ENCODE measurements around the gene FAM3A. TPM values are rescaled to one million over a fixed set of nuclear protein-coding genes. Genes with fewer than 3 reads are reported as not detected.

Gene FAM3A
- total and polyA plus RNA-seq, 9 of the 15 experiments (the other 6 are each of a cell fraction or from before 2014, with no cell fraction given): 0.75 to 70.6 (median 27.0) TPM

DNA sequence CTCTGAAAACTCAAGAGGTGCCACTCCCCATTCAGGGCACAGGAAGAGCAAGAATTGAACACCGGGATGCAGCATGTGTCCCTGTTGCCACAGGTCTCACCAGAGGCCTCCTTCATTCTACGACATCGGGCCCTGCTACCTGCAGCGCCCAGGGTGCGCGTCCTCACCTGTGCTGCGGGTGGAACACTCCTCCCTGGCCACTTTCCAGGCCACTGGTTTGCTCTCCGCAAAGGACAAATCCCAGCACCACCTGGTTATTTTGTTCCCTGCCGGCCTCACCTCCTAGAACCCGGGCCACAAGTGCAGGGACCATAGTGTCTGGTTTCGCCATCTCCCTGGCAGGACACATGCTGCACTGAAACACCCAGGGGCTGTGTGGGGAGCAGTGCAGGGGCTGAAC lies 14.3 kb upstream of the FAM3A start:
- ChIA-PET CTCF (ENCODE audit: low intra/inter-chr PET ratio) (no interaction called here), POLR2A (interaction anchor here (1.1 kb wide), 1 partner anchor 132 kb away, joined by 4 read pairs; the partner anchor contains the start of gene RPL10)
- ATAC-seq: no peak
- no peak for FAIRE-seq
- Histone ChIP-seq H3K9me3 (replicated peaks; ENCODE audit: control insufficient read depth, insufficient read depth, low read depth, low read length) (no peaks in the 10 kb centered on the region), H3K27me3 (ENCODE audit: control insufficient read depth in 2 of 2, insufficient read depth in 2 of 2, low read length in 2 of 2) (no peaks in the 10 kb centered on the region), H3K9ac (ENCODE audit: insufficient read depth in 1 of 2, low read depth in 2 of 2, low read length in 2 of 2) (peak overlapping the region in 1 of 2 experiments; percentile 69; a peak in 2 of 4 replicates), H3K36me3 (ENCODE audit: control insufficient read depth, insufficient read depth, low read length) (peaks cover 46% of the 10 kb centered on the region; the same call in 2 of the 3 replicates), H4K20me1 (replicated peaks; ENCODE audit: control insufficient read depth, insufficient read depth, low read length) (no peaks in the 10 kb centered on the region), H3K4me3 (no peak overlapping the region), H3K79me2 (ENCODE audit: control insufficient read depth, insufficient read depth, low read length) (peaks cover 5% of the 10 kb centered on the region; the same call in 2 of the 3 replicates), H3K4me2 (ENCODE audit: insufficient read depth, low read length) (no peak overlapping the region), H3K27ac (ENCODE audit: extremely low read depth, low read depth, low read length) (no peak overlapping the region), H2AFZ (ENCODE audit: low read depth, low read length) (no peak overlapping the region), H3K4me1 (replicated peaks in 1 of 2; ENCODE audit: control insufficient read depth in 2 of 2, insufficient read depth in 2 of 2, low read length in 2 of 2) (peaks cover 11 to 37% of the 10 kb centered on the region in 2 experiments; a peak in 4 of 5 replicates), H3K9me1 (ENCODE audit: control insufficient read depth, insufficient read depth, low read length) (no peaks in the 10 kb centered on the region)
- no TSS peak for BruUV-seq (replicated peaks)
- in situ Hi-C loops (cut with MboI): loop anchor here (10.0 to 25.0 kb wide), 3 partner anchors 125 to 368 kb away; partner anchors contain the start of genes DNASE1L1, EMD and FLNA
- 86% methylated on average over 5 of the region's 11 CpGs for WGBS (ENCODE audit: insufficient coverage, low coverage, missing lambda C conversion rate)
- DNase-seq (ENCODE audit: extremely low read depth in 1 of 4, low spot score in 3 of 4): no peak
- intact Hi-C loops (cut with micrococcal nuclease): no loop called here
- peak; percentile 3; the same call in 1 of the 2 replicates for TF ChIP-seq SUPT5H (IDR thresholded peaks at IDR 0.05)
- TF ChIP-seq CC2D1A (IDR thresholded peaks at IDR 0.05): no peak
- peak; percentile 4; the same call in 1 of the 2 replicates for TF ChIP-seq POLR2A (conservative IDR thresholded peaks at IDR 0.05)
- peak; percentile 46; the same call in 1 of the 2 replicates for TF ChIP-seq RBFOX2 (IDR thresholded peaks at IDR 0.05; ENCODE audit: low read depth, low read length)
- peak; percentile 67 for TF ChIP-seq POLR2G (IDR thresholded peaks at IDR 0.05; ENCODE audit: low read depth, low read length)

DNA sequence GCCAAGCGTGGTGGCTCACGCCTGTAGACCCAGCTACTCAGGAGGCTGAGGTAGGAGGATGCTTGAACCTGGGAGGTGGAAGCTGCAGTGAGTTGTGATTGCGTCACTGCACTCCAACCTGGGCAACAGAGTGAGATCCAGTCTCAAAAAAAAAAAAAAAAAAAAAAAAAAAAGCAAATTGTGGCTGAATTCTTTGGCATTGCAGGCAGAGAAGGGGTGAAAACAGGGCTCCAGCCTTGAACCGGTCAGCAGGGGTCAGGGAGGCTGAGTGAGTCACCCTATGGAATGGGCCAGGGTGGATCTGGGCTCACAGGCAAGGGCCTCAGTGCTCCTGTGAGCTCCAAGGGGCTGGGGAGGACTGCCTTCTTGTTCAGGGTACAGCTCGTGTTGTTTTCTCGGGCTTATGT lies 13.2 kb upstream of the FAM3A start:
- Histone ChIP-seq H3K9ac (ENCODE audit: insufficient read depth in 1 of 2, low read depth in 2 of 2, low read length in 2 of 2) (0 out of 4 replicates have a peak overlapping the region, but pooled peaks of 1 of the 2 experiments have one; percentile 10), H3K4me2 (ENCODE audit: insufficient read depth, low read length) (no peak overlapping the region), H3K36me3 (ENCODE audit: control insufficient read depth, insufficient read depth, low read length) (peaks cover 37% of the 10 kb centered on the region; the same call in 2 of the 3 replicates), H3K27me3 (ENCODE audit: control insufficient read depth in 2 of 2, insufficient read depth in 2 of 2, low read length in 2 of 2) (no peaks in the 10 kb centered on the region), H2AFZ (ENCODE audit: low read depth, low read length) (no peak overlapping the region), H4K20me1 (replicated peaks; ENCODE audit: control insufficient read depth, insufficient read depth, low read length) (no peaks in the 10 kb centered on the region), H3K79me2 (ENCODE audit: control insufficient read depth, insufficient read depth, low read length) (peaks cover 1% of the 10 kb centered on the region; the same call in 1 of the 3 replicates), H3K9me3 (replicated peaks; ENCODE audit: control insufficient read depth, insufficient read depth, low read depth, low read length) (no peaks in the 10 kb centered on the region), H3K4me3 (no peak overlapping the region), H3K9me1 (ENCODE audit: control insufficient read depth, insufficient read depth, low read length) (no peaks in the 10 kb centered on the region), H3K4me1 (replicated peaks in 1 of 2; ENCODE audit: control insufficient read depth in 2 of 2, insufficient read depth in 2 of 2, low read length in 2 of 2) (peaks cover 8 to 28% of the 10 kb centered on the region in 2 experiments; a peak in 4 of 5 replicates), H3K27ac (ENCODE audit: extremely low read depth, low read depth, low read length) (no peak overlapping the region)
- no TSS peak for BruUV-seq (replicated peaks)
- in situ Hi-C loops (cut with MboI): loop anchor here (25.0 kb wide), 1 partner anchor 367 kb away; no protein-coding TSS in a partner anchor
- ChIA-PET CTCF (ENCODE audit: low intra/inter-chr PET ratio) (interaction anchor here (0.6 kb wide), 1 partner anchor 153 kb away, joined by 3 read pairs; no protein-coding TSS in a partner anchor), POLR2A (interaction anchor here (0.5 to 1.5 kb wide), 3 partner anchors 12 to 32 kb away, joined by 3 to 6 read pairs (median 3); no protein-coding TSS in a partner anchor)
- FAIRE-seq (no peak), DNase-seq (ENCODE audit: extremely low read depth in 1 of 4, low spot score in 3 of 4) (no peak), ATAC-seq (peak; percentile 24)
- 88% methylated on average over 2 of the region's 6 CpGs for WGBS (ENCODE audit: insufficient coverage, low coverage, missing lambda C conversion rate)
- intact Hi-C loops (cut with micrococcal nuclease): loop anchor here (5.0 kb wide), 2 partner anchors 37 to 102 kb away; partner anchors contain the start of genes ATP6AP1 and SLC10A3
- TF ChIP-seq CEBPG (CRISPR knock-in tag; IDR thresholded peaks at IDR 0.05) (no peak), CEBPG (tag; conservative IDR thresholded peaks at IDR 0.05 in 1 of 2, IDR thresholded peaks at IDR 0.05 in 1 of 2) (0 out of 4 replicates have a peak, but pooled peaks of 1 of the 2 experiments have one; percentile 22), ZNF3 (CRISPR knock-in tag; IDR thresholded peaks at IDR 0.05) (no peak), ZNF121 (CRISPR knock-in tag; conservative IDR thresholded peaks at IDR 0.05) (peak; percentile 75), ZNF184 (CRISPR knock-in tag; IDR thresholded peaks at IDR 0.05) (no peak), KLF1 (tag; IDR thresholded peaks at IDR 0.05) (no peak), ARNT (IDR thresholded peaks at IDR 0.05) (no peak), CEBPB (tag; IDR thresholded peaks at IDR 0.05) (peak; percentile 66), GTF2E2 (tag; IDR thresholded peaks at IDR 0.05) (no peak), ZNF239 (CRISPR knock-in tag; IDR thresholded peaks at IDR 0.05) (no peak)
- TF ChIP-seq, protein P1, sequence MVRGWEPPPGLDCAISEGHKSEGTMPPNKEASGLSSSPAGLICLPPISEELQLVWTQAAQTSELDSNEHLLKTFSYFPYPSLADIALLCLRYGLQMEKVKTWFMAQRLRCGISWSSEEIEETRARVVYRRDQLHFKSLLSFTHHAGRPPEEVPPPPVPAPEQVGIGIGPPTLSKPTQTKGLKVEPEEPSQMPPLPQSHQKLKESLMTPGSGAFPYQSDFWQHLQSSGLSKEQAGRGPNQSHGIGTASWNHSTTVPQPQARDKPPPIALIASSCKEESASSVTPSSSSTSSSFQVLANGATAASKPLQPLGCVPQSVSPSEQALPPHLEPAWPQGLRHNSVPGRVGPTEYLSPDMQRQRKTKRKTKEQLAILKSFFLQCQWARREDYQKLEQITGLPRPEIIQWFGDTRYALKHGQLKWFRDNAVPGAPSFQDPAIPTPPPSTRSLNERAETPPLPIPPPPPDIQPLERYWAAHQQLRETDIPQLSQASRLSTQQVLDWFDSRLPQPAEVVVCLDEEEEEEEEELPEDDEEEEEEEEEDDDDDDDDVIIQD (CRISPR knock-in tag; IDR thresholded peaks at IDR 0.05): no peak
